Spleen (tissue), 11 donors: ENCODE data around the gene ZNF562. TPM values are rescaled to one million over a fixed set of nuclear protein-coding genes. Genes with fewer than 3 reads are reported as not detected.
"Not testable (repeated sequence)": the region's sequence is repeated elsewhere in the genome, so short reads cannot be mapped to it uniquely, and the experiment has no call there.

Experiments used
- DNase-seq: peaks from one replicate; pipeline ENCODE4 v3.0.0-alpha.2; 2020
- H3K27ac ChIP-seq, 8 donors: fragments of 200-600 bp; sonication (generic) in 7 of 8; 1 replicate in 4 of 8; 2 replicates in 4 of 8; pipeline versions ENCODE4 v1.5.0 to v1.8.0; 2016 to 2021; ENCODE audit warnings: inconsistent platforms in 4 of 8, mild to moderate bottlenecking in 4 of 8, moderate library complexity in 1 of 8
- H3K27me3 ChIP-seq, 7 donors: fragments of 200-600 bp; sonication (generic) in 6 of 7; replicated peaks in 1 of 7; 1 replicate in 4 of 7; 2 replicates in 3 of 7; pipeline versions ENCODE4 v1.5.0 to v1.8.0; 2016 to 2021; ENCODE audit warnings: inconsistent platforms in 3 of 7, mild to moderate bottlenecking in 1 of 7
- H3K36me3 ChIP-seq, 6 donors: fragments of 200-600 bp; sonication (generic) in 5 of 6; 1 replicate in 4 of 6; 2 replicates in 2 of 6; pipeline versions ENCODE4 v1.5.0 to v1.8.0; 2016 to 2021; ENCODE audit warnings: inconsistent platforms in 2 of 6
- H3K4me1 ChIP-seq, 6 donors: fragments of 200-600 bp; sonication (generic) in 5 of 6; 1 replicate in 3 of 6; 2 replicates in 3 of 6; pipeline versions ENCODE4 v1.5.0 to v1.8.0; 2016 to 2021; ENCODE audit warnings: inconsistent platforms in 3 of 6
- H3K4me3 ChIP-seq, 8 donors: fragments of 200-600 bp; sonication (generic) in 7 of 8; 1 replicate in 4 of 8; 2 replicates in 4 of 8; pipeline versions ENCODE4 v1.5.0 to v1.8.0; 2016 to 2021; ENCODE audit warnings: inconsistent platforms in 4 of 8, mild to moderate bottlenecking in 4 of 8, moderate library complexity in 2 of 8
- H3K9me3 ChIP-seq, 8 donors: fragments of 200-600 bp; sonication (generic) in 7 of 8; 1 replicate in 4 of 8; 2 replicates in 4 of 8; pipeline versions ENCODE4 v1.5.0 to v1.8.0; 2016 to 2021; ENCODE audit warnings: inconsistent platforms in 4 of 8
- POLR2A ChIP-seq, 3 donors: fragments of 450-650 bp; IDR thresholded peaks; one replicate each; pipeline ENCODE4 v1.5.1; 2017; ENCODE audit warnings: antibody characterized with exemption in 3 of 3, mild to moderate bottlenecking in 1 of 3
- POLR2AphosphoS5 ChIP-seq, 3 donors: sonication (generic); formaldehyde crosslinking; IDR thresholded peaks; one replicate each; pipeline ENCODE4 v1.5.1; 2017; ENCODE audit warnings: antibody characterized with exemption in 3 of 3
- WGBS, 5 donors: extraction: QIAGEN DNeasy Blood & Tissue Kit in 3 of 5; methylation state at CpG; one replicate each; pipeline versions ENCODE4 v1.1.5 to v1.1.7; 2013 to 2018; 5-methylcytosine and 5-hydroxymethylcytosine counted together
- intact Hi-C: fragments of 100-400 bp; cut with DNase I; formaldehyde crosslinking; loops from one replicate; pipeline ENCODE4 v1.15.0; 2023; ENCODE audit warnings: low total_unique reads
- polyA plus RNA-seq, 3 donors: library from polyadenylated mRNA; stranded (reverse); fragments of 200-250 nt; gene quantifications; one replicate each; pipeline ENCODE4 v1.2.1, GENCODE V29; 2013
- total RNA-seq, 7 donors: library from RNA; depleted of rRNA in 3 of 7; stranded (reverse); fragments of >200 nt in 3 of 7; fragmentation: NEBNext Ultra II Directional in 4 of 7; extraction: Animal tissue kit (Norgen Biotek cat#: 25700) in 4 of 7; gene quantifications; one replicate each; pipeline versions ENCODE4 v1.1.0 to v1.2.1, GENCODE V29; 2016 to 2021
- TF ChIP-seq, protein P1 (sequence below), 11 experiments: fragments of 200-600 bp in 7 of 11; fragments of 450-650 bp in 4 of 11; sonication (generic) in 4 of 11; IDR thresholded peaks in 8 of 11; conservative IDR thresholded peaks in 3 of 11; 1 replicate in 7 of 11; 2 replicates in 4 of 11; pipeline versions ENCODE4 v1.4.0 to v1.8.0; 2016 to 2021; ENCODE audit warnings: antibody characterized with exemption in 11 of 11, inconsistent platforms in 4 of 11, mild to moderate bottlenecking in 1 of 11
- donor health status: healthy with polysubstance abuse.
- donor health status: DM: no; HTN: no; CAD: no; lungs with moderate emphysema.
- donor health status: DM: no; HTN: no; CAD: no.
- donor health status: Bipolar disorder and iron deficiency.
- donor health status: healthy.
- donor health status: DM: no; HTN: no; CAD: no.
- donor health status: DM: yes; HTN: yes; CAD: no.

ZNF562 gene
- total and polyA plus RNA-seq, 10 donors, result 2.5 to 44.8 (median 32.0) TPM

DNA sequence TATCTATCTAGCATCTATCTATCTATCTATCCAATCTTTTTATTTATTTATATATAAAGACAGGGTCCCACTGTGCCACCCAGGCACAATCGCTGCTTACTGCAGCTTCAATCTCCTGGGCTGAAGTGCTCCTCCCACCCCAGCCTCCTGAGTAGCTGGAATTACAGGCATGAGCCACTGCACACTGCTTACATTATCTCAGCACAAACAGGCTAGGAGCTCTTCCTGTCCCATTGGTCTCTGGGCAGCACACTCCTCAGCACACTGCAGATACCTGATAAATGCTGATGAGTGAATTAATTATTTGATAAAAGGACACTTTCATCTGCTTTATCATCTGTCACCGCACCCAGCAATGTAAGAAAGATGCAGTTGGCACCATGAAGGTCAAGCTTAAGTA is 16.1 kb downstream of the ZNF562 start:
- intact Hi-C loops, result no loop called here
- H3K4me3 ChIP-seq, result no peak overlapping the region
- no peaks in the 10 kb centered on the region for H3K27me3 ChIP-seq
- peaks cover 0 to 27% (median 17%) of the 10 kb centered on the region in 8 donors for H3K9me3 ChIP-seq
- peaks cover 0 to 16% (median 5%) of the 10 kb centered on the region in 6 donors for H3K4me1 ChIP-seq
- peaks cover 4 to 71% (median 60%) of the 10 kb centered on the region in 6 donors for H3K36me3 ChIP-seq
- TF ChIP-seq, protein P1, sequence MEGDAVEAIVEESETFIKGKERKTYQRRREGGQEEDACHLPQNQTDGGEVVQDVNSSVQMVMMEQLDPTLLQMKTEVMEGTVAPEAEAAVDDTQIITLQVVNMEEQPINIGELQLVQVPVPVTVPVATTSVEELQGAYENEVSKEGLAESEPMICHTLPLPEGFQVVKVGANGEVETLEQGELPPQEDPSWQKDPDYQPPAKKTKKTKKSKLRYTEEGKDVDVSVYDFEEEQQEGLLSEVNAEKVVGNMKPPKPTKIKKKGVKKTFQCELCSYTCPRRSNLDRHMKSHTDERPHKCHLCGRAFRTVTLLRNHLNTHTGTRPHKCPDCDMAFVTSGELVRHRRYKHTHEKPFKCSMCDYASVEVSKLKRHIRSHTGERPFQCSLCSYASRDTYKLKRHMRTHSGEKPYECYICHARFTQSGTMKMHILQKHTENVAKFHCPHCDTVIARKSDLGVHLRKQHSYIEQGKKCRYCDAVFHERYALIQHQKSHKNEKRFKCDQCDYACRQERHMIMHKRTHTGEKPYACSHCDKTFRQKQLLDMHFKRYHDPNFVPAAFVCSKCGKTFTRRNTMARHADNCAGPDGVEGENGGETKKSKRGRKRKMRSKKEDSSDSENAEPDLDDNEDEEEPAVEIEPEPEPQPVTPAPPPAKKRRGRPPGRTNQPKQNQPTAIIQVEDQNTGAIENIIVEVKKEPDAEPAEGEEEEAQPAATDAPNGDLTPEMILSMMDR (IDR thresholded peaks at IDR 0.05 in 8 of 11, conservative IDR thresholded peaks at IDR 0.05 in 3 of 11), result no peak
- TF ChIP-seq POLR2A (IDR thresholded peaks at IDR 0.05), result no peak
- no peak for TF ChIP-seq POLR2AphosphoS5 (IDR thresholded peaks at IDR 0.05)
- no peak overlapping the region for H3K27ac ChIP-seq
- DNase-seq, result no peak
- WGBS, 5 donors, result 89 to 98% (median 92%) methylated on average over 2 of the region's 2 CpGs

DNA sequence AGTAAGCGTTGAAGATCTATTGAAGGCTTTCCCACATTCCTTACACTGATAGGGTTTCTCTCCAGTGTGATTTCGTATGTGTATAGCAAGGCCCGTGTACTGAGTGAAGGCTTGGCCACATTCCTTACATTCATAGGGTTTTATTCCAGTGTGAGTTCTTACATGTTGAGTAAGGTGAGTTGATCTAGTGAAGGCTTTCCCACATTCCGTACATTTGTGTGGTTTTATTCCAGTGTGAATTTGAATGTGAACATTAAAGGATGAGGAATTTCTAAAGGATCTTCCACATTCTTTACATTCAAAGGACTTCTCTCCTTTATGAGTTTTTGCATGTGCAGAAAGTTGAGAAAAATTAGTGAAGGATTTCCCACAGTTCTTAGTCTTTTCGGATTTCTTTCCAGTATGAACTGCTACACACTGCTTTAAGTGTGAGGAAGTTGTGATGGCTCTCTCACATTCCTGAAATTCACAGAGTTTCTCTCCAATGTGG is 21.8 kb downstream of the ZNF562 start:
- H3K4me3 ChIP-seq, H3K4me1 ChIP-seq, H3K27me3 ChIP-seq, DNase-seq, H3K27ac ChIP-seq, intact Hi-C loops: not testable (repeated sequence)
- Histone ChIP-seq H3K9me3 (peaks cover 15 to 64% (median 51%) of the 10 kb centered on the region in 8 donors), H3K36me3 (peaks cover 21 to 100% (median 77%) of the 10 kb centered on the region in 6 donors)
- 96 to 99% (median 97%) methylated on average over 5 of the region's 5 CpGs for WGBS, 5 donors

DNA sequence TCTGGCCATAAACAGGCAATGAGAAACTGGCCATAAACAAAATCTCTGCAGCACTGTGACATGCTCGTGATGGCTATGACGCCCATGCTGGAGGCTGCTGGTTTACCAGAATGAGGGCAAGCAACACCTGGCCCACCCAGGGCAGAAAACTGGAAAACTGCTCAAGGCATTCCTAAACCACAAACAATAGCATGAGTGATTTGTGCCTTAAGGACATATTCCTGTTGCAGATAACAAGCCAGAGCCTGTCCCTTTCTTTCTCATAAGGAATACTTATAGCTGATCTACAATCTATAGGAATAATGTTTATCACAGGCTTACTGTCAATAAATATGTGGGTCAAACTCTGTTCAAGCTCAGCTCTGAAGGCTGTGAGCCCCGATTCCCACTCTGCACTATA is 23.4 kb downstream of the ZNF562 start:
- DNase-seq, result not testable (repeated sequence)
- WGBS, 5 donors, result 95 to 99% (median 97%) methylated on average over 3 of the region's 3 CpGs

DNA sequence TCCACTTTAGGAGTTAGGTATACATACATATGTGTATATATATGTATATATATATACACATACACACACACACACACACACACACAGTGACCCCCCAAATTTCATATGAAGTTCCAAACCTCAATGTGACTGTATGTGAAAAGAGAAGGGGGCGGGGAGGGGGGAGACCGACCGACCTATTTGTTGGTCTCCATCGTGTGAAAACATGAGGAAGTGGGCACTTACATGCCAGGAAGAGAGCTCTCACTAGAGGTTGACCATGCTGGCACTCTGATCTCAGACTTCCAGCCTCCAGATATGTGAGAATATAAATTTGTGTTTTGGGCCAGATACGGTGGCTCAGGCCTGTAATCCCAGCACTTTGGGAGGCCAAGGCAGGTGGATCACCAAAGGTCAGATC is 24.6 kb downstream of the ZNF562 start:
- H3K9me3 ChIP-seq, result peaks cover 15 to 55% (median 49%) of the 10 kb centered on the region in 8 donors
- TF ChIP-seq, protein P1 (IDR thresholded peaks at IDR 0.05 in 8 of 11, conservative IDR thresholded peaks at IDR 0.05 in 3 of 11), result no peak
- TF ChIP-seq POLR2A (IDR thresholded peaks at IDR 0.05) (no peak), POLR2AphosphoS5 (IDR thresholded peaks at IDR 0.05) (no peak)
- no peak overlapping the region for H3K4me3 ChIP-seq
- no peak overlapping the region for H3K27ac ChIP-seq
- no peaks in the 10 kb centered on the region for H3K27me3 ChIP-seq
- intact Hi-C loops, result no loop called here
- no peak for DNase-seq
- 46 to 93% (median 72%) methylated on average over 5 of the region's 5 CpGs for WGBS, 5 donors
- H3K4me1 ChIP-seq, result peaks cover 0 to 3% (median 0%) of the 10 kb centered on the region in 6 donors
- peaks cover 21 to 98% (median 51%) of the 10 kb centered on the region in 6 donors for H3K36me3 ChIP-seq

More for the DNA sequence above, 23.4 kb downstream of the ZNF562 start:
- H3K27me3 ChIP-seq, H3K27ac ChIP-seq, H3K4me3 ChIP-seq, H3K4me1 ChIP-seq, intact Hi-C loops: not testable (repeated sequence)
- H3K9me3 ChIP-seq, result peaks cover 15 to 64% (median 51%) of the 10 kb centered on the region in 8 donors
- H3K36me3 ChIP-seq, result peaks cover 21 to 100% (median 62%) of the 10 kb centered on the region in 6 donors

DNA sequence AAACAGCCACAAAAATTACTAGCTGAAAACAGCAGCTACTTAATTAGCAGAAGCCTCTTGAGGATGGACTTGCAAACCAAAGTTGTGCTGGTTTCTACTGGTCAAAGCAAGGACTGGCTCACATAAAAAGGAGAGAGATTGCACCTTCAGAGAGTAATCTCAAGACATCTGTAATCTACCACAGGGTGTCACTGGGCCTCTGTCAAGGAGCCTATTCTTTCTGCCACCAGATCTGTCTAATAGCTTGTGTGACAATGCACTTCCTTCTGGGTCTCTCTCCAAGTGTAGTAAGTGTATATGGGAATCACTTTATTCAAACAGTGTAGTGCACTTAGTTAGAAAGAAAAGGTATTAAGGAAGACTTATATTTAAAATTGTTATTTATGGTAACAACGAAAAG is 29.4 kb downstream of the ZNF562 start:
- H3K4me3 ChIP-seq, result no peak overlapping the region
- no peak for DNase-seq
- peaks cover 0 to under 1% (median 0%) of the 10 kb centered on the region in 6 donors for H3K4me1 ChIP-seq
- peaks cover 0 to 16% (median 10%) of the 10 kb centered on the region in 8 donors for H3K9me3 ChIP-seq
- H3K36me3 ChIP-seq, result peaks cover 0 to 72% (median 2%) of the 10 kb centered on the region in 6 donors
- no peaks in the 10 kb centered on the region for H3K27me3 ChIP-seq
- no peak overlapping the region for H3K27ac ChIP-seq
- intact Hi-C loops, result no loop called here
- TF ChIP-seq, protein P1 (IDR thresholded peaks at IDR 0.05 in 8 of 11, conservative IDR thresholded peaks at IDR 0.05 in 3 of 11), result no peak
- TF ChIP-seq POLR2AphosphoS5 (IDR thresholded peaks at IDR 0.05) (no peak), POLR2A (IDR thresholded peaks at IDR 0.05) (no peak)
- 90 to 97% (median 93%) methylated on average over 1 of the region's 1 CpG for WGBS, 5 donors
